Stimulated activated CD4-positive, alpha-beta T cell treated with anti-CD3 and anti-CD28 coated beads, Interleukin-12 subunit alpha, Interleukin-12 subunit beta, amount 100 ng/mL, for 4 hours (primary cell): ENCODE results near the gene KAZALD1.

Experiments used
- DNase-seq: peaks from one replicate; pipeline ENCODE4 v3.0.0-alpha.2; 2020

The KAZALD1 gene

GRCh38 chr10:101061624-101062231 is at the start of gene KAZALD1:
TSS of gene KAZALD1 (plus strand) at chr10:101061989. CDS start at chr10:101062593, 604 bp downstream.
- no peak for DNase-seq

DNA sequence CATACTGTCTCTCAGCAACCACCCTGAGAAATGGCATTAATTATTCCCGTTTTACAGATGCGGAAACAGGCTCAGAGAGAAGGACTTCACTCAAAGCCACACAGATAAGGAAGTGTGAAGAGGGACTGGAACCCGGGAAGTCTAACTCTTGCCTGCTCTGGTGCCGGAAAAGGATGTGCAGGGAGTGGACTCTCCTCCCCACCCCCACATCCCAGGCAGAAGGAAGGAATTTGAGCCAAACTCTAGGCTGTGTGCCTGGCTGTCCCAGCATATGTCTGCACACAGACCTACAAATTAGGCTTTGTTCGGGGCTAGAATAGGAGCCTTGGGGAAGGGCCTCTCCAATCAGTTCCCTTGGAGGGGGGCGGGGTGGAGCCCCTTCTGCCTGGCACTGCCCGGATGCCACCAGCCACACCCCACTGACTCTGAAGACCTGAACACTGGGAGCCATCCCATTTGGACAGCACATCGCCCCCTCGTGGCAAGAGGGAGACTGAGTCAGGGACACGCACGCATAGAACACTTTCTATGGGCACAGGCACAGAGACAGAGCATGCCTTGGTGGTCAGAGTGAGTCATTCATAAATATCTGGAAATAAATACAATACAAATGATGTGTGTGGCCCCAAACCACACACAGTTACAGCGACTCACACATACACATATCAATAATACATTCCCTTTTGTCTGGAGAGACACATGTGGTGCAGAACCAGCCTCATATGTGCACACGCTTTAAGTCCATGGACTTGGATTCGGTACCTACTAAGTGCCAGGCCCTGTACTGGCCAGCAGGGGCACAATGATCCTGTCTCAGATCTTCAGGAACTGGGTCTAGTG is 49.0 kb upstream of the KAZALD1 start:
- DNase-seq: peak; percentile 71

GRCh38 chr10:101013365-101013825 is 48.4 kb upstream of the KAZALD1 start:
- DNase-seq: no peak

DNA sequence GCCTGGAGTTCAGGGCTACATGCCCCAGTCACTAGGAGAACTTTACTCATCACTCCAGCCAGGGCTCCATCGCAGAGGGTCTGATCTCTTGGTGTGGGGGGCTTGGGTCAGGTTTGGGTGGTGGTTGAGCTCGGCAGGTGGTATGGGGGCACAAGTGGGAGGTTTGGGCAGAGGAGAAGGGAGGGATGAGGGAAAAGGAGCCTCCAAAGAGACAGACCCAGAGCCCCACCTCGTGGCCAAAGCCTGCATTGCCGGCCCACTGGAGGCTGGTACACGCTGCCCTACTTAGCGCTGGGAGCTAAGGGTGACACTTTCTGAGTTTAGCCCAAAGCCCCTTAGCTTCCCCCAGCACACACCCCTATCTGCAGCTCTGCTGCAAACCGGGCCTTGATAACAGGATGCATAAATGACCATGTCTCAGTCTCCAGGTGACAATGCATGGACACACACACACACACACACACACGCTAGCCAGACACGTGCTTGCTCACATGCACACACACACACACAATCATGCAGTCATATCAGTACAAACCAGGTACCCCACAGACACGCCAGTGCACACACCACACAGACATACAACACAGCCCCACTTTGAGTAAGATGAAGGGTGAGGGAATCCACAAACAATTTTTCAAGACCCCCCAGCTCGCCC is 47.4 kb upstream of the KAZALD1 start:
- peak; percentile 72 for DNase-seq

- DNase-seq: no peak
Observed at GRCh38 chr10:101014966-101015581, 46.7 kb upstream of the KAZALD1 start.

DNA sequence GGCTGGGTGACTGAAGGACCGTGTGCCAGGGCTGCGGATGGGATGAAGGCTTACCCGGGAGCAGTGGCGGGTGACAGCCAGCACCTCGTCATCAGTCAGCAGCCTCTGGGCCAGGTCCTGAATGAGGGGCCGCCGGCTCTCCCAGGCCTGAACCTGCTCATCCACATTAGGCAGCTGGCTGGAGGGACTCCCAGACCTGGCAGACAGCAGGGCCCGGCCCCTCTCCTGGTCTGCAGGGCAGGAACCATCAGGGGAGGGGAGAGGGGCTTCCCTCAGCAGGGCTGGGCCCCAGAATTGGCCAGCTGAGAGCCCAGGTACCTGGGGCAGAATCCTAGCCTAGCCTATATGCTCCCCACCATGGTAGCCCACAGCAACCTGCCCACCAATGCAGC is 46.2 kb upstream of the KAZALD1 start:
- no peak for DNase-seq

- no peak for DNase-seq
Observed at GRCh38 chr10:101016814-101017213, 45.0 kb upstream of the KAZALD1 start.

GRCh38 chr10:101018118-101018599 is 43.6 kb upstream of the KAZALD1 start:
- DNase-seq: no peak

DNA sequence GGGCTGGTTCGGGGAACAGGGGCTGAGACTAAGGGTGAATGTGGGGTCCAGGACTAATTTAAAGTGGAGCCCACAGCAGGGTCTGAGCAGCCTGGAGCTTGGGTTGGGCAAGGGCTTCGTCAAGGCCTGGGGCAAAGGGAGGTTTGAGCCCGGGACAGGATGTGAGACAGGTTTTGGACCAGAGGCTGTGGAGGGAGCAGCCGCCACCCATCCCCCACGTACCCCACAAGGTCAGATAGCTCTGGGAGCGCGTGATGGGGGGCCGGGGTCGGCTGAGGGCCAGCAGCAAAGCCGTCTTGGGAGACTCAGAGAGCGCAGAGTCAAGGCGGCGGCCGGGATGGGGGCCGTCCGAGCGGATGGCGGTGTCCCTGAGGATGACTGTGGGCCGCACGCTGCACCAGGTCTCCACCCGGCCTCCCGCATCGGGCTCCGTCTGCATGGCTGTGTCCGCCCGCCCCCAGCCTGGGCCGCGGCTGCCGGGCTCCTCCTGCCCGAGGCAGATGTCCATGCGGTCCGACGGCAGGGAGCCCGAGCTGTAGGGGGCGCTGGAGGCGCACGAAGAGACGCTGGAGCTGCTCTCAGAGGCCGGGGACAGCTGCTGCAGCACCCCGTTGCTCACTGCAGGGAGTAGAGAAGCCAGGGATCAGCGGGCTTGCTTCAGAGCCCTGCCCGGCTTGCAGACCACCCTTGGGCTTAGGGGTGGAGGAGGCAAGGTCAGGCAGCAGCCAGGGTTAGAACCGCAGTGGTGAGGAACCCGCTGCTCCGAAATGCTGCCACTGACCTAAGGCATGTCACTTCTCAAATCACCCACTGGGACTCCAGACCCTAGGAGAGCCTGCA is 43.0 kb upstream of the KAZALD1 start:
- peak; percentile 72 for DNase-seq

DNA sequence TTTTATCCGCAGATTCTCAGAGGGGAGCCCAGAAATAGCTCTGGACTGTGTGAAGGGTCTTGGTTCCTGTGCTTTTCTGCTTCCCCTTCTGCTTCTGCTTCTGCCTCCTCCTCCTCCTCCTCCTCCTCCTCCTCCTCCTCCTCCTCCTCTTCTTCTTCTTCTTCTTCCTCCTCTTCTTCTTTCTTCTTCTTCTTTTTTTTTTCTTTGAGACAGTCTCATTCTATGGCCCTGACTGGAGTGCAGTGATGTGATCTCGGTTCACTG is 42.4 kb upstream of the KAZALD1 start:
- no peak for DNase-seq

GRCh38 chr10:101020427-101021075 is 41.2 kb upstream of the KAZALD1 start:
- DNase-seq: no peak

DNA sequence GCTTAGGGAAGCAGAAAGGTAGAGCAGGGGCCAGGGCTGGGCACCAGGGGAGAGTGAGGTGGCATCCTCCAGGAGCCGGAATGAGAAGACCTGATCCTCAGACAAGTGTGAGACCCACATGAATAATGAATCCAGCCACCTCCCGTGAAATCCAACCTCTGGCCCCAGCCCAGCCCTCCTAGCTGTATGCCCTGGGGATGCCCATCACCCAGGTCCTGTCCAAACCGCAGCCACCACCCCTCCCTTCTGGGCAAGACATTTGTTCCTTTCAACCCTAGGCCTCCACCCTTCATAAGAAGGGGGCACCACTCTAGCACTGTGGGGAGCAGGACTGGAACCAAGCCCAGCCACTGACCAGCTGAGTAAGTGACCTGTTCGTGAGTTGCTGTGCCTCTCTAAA is 40.5 kb upstream of the KAZALD1 start:
- no peak for DNase-seq

GRCh38 chr10:101021692-101022251 is 40.0 kb upstream of the KAZALD1 start:
- no peak for DNase-seq

DNA sequence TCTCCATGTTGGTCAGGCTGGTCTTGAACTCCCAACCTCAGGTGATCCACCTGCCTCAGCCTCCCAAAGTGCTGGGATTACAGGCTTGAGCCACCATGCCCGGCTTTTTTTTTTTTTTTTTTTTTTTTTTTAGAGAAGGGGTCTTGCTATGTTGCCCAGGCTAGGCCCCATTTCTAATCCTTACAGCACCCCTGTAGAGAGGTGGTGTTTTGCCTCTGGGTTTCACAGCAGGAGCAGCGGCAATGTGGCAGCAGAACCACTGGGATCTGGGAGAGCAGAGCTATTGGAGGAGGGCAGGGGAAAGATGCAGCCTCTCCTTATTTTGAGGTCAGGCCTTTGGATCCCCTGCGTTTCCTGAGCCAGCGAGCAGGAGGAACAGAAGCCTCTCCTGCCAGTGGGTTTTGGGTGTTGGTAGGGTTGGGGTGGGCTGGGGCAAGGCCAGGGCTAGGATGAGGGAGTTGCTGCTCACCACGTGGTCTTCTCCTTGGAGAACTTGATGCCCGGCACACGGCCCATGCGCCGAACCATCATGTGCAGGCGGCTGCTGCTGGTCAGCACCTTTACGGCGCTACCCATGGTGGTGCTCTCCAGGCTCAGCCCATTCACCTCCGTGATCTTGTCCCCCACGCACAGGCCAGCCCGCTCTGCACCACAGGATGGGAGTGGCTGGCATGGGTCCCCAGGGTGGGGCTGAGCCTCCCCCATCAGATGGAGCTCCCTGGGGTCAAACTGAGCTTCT is 38.7 kb upstream of the KAZALD1 start:
- DNase-seq: no peak

GRCh38 chr10:101027106-101027720 is 34.6 kb upstream of the KAZALD1 start:
- no peak for DNase-seq

DNA sequence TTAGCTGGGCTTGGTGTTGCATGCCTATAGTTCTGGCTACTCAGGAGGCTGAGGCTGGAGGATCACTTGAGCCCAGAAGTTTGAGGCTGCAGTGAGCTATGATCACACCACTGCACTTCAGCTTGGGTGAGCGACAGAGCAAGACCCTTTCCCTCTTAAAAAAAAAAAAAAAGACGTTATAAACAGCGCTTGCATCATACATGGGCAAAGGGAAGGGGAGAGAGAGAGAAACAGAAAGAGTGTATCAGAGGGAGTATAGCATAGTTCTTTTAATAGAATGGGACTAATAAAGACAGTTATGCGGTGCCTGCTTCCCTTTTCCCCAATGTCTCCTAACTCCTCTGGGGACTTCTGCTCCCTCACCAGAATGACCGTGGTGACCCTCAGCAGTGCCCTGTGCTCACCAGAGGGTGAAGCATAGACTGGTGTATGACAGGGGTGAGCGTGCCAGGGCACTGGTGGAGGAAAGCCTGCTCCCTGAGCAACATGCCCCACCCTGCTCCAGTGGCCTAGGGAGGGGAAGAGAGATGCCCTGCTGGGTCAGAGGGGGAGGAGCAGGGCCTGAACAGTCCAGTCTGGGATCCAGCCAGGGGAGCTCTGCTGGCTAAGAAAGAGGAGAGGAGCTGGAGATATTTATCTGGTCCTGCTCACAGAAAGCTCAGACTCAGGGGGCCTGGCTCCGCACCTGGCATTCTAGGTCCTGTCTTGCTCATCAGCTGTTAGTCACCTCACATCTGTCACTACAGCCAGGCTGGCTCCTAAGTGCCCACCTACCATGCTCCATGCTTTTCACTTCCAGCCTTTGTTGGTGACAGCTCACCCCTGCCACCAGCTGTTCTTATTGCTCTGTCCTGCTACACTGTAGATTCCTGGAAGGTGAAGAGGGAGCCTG is 33.1 kb upstream of the KAZALD1 start:
- no peak for DNase-seq

GRCh38 chr10:101029520-101030295 is 32.1 kb upstream of the KAZALD1 start:
- no peak for DNase-seq

DNA sequence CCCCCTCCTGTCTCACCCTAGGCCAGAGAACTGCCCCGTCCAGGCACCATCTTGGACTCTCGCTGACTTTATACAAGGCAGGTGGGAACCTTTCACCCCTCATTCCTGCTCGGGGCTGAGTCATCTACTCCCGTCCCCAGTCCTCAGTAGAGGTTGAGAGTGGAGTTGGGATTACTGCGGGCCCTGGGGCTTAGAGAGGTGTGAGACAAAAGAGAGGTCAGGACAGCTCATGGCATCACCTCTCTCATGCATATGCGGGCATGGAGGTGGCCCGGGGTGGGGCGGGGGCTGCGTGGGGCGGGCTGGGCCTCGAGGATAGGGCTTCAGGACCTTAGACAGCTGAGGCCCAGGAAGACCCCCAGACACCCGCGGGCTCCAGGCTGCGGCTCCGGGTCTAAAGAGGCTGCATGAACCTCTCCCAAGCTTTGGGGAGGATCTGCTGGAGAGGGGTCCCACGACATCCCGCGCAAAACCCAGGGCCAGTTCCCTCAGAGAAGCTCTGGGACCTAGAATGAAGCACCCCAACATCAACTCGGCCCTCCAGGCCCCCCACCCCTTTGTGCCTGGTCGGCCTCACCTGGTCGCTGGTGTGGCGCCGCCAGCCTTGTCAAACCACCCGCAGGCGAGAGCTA is 31.2 kb upstream of the KAZALD1 start:
- DNase-seq: no peak
